H1 (cell line): ENCODE measurements around the gene INHBB. TPM values are rescaled to one million over a fixed set of nuclear protein-coding genes. Genes with fewer than 3 reads are reported as not detected.

ENCODE experiments used
- EP300 ChIP-seq, 2 experiments: IDR thresholded peaks; 1 replicate in 1 of 2; 2 replicates in 1 of 2; pipeline ENCODE4 v1.6.1; 2011 to 2012; ENCODE audit warnings: low read depth in 2 of 2, low read length in 2 of 2, mild to moderate bottlenecking in 2 of 2, borderline replicate concordance in 1 of 2, inconsistent platforms in 1 of 2, moderate library complexity in 1 of 2
- NANOG ChIP-seq: IDR thresholded peaks from 2 replicates; pipeline ENCODE4 v1.6.1; 2011; ENCODE audit warnings: low read length, low read depth, mild to moderate bottlenecking, inconsistent platforms; ENCODE audit not compliant: insufficient read depth, poor library complexity, severe bottlenecking
- NRF1 ChIP-seq: IDR thresholded peaks from 2 replicates; pipeline ENCODE4 v1.6.1; 2011; ENCODE audit warnings: mild to moderate bottlenecking, low read depth, low read length, improper control_type of control experiment
- SP2 ChIP-seq: IDR thresholded peaks from 2 replicates; pipeline ENCODE4 v1.6.1; 2012; ENCODE audit warnings: mild to moderate bottlenecking, low read length, inconsistent platforms
- SRF ChIP-seq: IDR thresholded peaks from 2 replicates; pipeline ENCODE4 v1.6.1; 2011; ENCODE audit warnings: mild to moderate bottlenecking, low read depth, low read length, moderate library complexity
- TAF1 ChIP-seq: IDR thresholded peaks from 2 replicates; pipeline ENCODE4 v1.6.1; 2011; ENCODE audit warnings: mild to moderate bottlenecking, low read depth, low read length
- polyA plus RNA-seq, 7 experiments: library from polyadenylated mRNA; depleted of rRNA in 3 of 7; stranded (reverse) in 5 of 7; unstranded in 2 of 7; fragments of >200 nt in 5 of 7; fragments of 200-250 nt in 2 of 7; gene quantifications; 1 replicate in 5 of 7; 2 replicates in 1 of 7; 4 replicates in 1 of 7; pipeline versions ENCODE4 v1.2.1 to v1.2.3, GENCODE V29; 2011 to 2013; ENCODE audit warnings: missing spikeins in 2 of 7, mixed read lengths in 2 of 7
- total RNA-seq: library from RNA; stranded (reverse); fragmentation: NEBNext Ultra II Directional; extraction: Animal tissue kit (Norgen Biotek cat#: 25700); gene quantifications from 2 replicates; pipeline ENCODE4 v1.2.1, GENCODE V29; 2021
- TF ChIP-seq, protein P1 (sequence below): fragments of 300-600 bp; sonication (generic); IDR thresholded peaks from 2 replicates; pipeline ENCODE4 v1.7.1; 2012; ENCODE audit warnings: low read length, moderate library complexity, mild to moderate bottlenecking, inconsistent platforms; ENCODE audit not compliant: insufficient replicate concordance

INHBB gene
- total and polyA plus RNA-seq, 2 of the 8 experiments (the other 6 are each of a cell fraction or from before 2014, with no cell fraction given), result 0.30 to 0.32 TPM

DNA sequence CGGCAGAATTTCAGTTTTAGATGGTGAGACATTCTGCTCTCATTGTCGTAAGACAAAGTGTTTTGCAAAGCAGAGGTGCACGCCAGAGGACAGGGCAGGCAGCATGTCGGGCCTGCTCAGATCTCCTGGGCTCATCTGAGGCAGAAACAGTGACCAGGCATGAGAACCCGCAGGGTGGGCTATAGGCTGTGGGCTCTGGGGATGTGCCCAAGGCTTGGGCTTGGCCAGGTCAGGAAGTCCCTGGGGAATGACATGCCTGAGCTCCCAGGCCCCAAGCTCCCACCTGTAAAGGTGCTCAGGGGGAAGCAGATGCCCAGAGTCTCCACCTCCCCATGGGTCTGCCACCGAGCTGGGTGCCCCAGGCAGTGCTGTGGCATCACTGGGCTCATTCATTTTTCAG, 35.3 kb downstream of the INHBB start (continued):
- TF ChIP-seq EP300 (IDR thresholded peaks at IDR 0.05; ENCODE audit: borderline replicate concordance in 1 of 2, low read depth in 2 of 2, low read length in 2 of 2) (no peak), SRF (no peak), TAF1 (no peak), NRF1 (no peak), SP2 (no peak), NANOG (no peak)
- TF ChIP-seq, protein P1, sequence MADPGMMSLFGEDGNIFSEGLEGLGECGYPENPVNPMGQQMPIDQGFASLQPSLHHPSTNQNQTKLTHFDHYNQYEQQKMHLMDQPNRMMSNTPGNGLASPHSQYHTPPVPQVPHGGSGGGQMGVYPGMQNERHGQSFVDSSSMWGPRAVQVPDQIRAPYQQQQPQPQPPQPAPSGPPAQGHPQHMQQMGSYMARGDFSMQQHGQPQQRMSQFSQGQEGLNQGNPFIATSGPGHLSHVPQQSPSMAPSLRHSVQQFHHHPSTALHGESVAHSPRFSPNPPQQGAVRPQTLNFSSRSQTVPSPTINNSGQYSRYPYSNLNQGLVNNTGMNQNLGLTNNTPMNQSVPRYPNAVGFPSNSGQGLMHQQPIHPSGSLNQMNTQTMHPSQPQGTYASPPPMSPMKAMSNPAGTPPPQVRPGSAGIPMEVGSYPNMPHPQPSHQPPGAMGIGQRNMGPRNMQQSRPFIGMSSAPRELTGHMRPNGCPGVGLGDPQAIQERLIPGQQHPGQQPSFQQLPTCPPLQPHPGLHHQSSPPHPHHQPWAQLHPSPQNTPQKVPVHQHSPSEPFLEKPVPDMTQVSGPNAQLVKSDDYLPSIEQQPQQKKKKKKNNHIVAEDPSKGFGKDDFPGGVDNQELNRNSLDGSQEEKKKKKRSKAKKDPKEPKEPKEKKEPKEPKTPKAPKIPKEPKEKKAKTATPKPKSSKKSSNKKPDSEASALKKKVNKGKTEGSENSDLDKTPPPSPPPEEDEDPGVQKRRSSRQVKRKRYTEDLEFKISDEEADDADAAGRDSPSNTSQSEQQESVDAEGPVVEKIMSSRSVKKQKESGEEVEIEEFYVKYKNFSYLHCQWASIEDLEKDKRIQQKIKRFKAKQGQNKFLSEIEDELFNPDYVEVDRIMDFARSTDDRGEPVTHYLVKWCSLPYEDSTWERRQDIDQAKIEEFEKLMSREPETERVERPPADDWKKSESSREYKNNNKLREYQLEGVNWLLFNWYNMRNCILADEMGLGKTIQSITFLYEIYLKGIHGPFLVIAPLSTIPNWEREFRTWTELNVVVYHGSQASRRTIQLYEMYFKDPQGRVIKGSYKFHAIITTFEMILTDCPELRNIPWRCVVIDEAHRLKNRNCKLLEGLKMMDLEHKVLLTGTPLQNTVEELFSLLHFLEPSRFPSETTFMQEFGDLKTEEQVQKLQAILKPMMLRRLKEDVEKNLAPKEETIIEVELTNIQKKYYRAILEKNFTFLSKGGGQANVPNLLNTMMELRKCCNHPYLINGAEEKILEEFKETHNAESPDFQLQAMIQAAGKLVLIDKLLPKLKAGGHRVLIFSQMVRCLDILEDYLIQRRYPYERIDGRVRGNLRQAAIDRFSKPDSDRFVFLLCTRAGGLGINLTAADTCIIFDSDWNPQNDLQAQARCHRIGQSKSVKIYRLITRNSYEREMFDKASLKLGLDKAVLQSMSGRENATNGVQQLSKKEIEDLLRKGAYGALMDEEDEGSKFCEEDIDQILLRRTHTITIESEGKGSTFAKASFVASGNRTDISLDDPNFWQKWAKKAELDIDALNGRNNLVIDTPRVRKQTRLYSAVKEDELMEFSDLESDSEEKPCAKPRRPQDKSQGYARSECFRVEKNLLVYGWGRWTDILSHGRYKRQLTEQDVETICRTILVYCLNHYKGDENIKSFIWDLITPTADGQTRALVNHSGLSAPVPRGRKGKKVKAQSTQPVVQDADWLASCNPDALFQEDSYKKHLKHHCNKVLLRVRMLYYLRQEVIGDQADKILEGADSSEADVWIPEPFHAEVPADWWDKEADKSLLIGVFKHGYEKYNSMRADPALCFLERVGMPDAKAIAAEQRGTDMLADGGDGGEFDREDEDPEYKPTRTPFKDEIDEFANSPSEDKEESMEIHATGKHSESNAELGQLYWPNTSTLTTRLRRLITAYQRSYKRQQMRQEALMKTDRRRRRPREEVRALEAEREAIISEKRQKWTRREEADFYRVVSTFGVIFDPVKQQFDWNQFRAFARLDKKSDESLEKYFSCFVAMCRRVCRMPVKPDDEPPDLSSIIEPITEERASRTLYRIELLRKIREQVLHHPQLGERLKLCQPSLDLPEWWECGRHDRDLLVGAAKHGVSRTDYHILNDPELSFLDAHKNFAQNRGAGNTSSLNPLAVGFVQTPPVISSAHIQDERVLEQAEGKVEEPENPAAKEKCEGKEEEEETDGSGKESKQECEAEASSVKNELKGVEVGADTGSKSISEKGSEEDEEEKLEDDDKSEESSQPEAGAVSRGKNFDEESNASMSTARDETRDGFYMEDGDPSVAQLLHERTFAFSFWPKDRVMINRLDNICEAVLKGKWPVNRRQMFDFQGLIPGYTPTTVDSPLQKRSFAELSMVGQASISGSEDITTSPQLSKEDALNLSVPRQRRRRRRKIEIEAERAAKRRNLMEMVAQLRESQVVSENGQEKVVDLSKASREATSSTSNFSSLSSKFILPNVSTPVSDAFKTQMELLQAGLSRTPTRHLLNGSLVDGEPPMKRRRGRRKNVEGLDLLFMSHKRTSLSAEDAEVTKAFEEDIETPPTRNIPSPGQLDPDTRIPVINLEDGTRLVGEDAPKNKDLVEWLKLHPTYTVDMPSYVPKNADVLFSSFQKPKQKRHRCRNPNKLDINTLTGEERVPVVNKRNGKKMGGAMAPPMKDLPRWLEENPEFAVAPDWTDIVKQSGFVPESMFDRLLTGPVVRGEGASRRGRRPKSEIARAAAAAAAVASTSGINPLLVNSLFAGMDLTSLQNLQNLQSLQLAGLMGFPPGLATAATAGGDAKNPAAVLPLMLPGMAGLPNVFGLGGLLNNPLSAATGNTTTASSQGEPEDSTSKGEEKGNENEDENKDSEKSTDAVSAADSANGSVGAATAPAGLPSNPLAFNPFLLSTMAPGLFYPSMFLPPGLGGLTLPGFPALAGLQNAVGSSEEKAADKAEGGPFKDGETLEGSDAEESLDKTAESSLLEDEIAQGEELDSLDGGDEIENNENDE, result no peak
